ENCODE data around the gene SLC48A1.

SLC48A1 gene

GRCh38 chr12:47740606-47741339 is 32.3 kb upstream of the SLC48A1 start:
- no peak overlapping the region for H3K27ac ChIP-seq (replicated peaks)
- TF ChIP-seq SPI1 (IDR thresholded peaks at IDR 0.05; ENCODE audit: borderline replicate concordance, low read depth) (no peak), POLR2AphosphoS5 (IDR thresholded peaks at IDR 0.05; ENCODE audit: low read depth) (no peak), GABPA (IDR thresholded peaks at IDR 0.05; ENCODE audit: low read depth) (no peak)
- TF ChIP-seq, protein P1, sequence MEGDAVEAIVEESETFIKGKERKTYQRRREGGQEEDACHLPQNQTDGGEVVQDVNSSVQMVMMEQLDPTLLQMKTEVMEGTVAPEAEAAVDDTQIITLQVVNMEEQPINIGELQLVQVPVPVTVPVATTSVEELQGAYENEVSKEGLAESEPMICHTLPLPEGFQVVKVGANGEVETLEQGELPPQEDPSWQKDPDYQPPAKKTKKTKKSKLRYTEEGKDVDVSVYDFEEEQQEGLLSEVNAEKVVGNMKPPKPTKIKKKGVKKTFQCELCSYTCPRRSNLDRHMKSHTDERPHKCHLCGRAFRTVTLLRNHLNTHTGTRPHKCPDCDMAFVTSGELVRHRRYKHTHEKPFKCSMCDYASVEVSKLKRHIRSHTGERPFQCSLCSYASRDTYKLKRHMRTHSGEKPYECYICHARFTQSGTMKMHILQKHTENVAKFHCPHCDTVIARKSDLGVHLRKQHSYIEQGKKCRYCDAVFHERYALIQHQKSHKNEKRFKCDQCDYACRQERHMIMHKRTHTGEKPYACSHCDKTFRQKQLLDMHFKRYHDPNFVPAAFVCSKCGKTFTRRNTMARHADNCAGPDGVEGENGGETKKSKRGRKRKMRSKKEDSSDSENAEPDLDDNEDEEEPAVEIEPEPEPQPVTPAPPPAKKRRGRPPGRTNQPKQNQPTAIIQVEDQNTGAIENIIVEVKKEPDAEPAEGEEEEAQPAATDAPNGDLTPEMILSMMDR (IDR thresholded peaks at IDR 0.05; ENCODE audit: insufficient read depth, low read length) = no peak
- TF ChIP-seq, protein P2, sequence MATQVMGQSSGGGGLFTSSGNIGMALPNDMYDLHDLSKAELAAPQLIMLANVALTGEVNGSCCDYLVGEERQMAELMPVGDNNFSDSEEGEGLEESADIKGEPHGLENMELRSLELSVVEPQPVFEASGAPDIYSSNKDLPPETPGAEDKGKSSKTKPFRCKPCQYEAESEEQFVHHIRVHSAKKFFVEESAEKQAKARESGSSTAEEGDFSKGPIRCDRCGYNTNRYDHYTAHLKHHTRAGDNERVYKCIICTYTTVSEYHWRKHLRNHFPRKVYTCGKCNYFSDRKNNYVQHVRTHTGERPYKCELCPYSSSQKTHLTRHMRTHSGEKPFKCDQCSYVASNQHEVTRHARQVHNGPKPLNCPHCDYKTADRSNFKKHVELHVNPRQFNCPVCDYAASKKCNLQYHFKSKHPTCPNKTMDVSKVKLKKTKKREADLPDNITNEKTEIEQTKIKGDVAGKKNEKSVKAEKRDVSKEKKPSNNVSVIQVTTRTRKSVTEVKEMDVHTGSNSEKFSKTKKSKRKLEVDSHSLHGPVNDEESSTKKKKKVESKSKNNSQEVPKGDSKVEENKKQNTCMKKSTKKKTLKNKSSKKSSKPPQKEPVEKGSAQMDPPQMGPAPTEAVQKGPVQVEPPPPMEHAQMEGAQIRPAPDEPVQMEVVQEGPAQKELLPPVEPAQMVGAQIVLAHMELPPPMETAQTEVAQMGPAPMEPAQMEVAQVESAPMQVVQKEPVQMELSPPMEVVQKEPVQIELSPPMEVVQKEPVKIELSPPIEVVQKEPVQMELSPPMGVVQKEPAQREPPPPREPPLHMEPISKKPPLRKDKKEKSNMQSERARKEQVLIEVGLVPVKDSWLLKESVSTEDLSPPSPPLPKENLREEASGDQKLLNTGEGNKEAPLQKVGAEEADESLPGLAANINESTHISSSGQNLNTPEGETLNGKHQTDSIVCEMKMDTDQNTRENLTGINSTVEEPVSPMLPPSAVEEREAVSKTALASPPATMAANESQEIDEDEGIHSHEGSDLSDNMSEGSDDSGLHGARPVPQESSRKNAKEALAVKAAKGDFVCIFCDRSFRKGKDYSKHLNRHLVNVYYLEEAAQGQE (IDR thresholded peaks at IDR 0.05; ENCODE audit: insufficient replicate concordance, low read depth) = no peak
- no peak overlapping the region for H3K4me3 ChIP-seq (replicated peaks; ENCODE audit: insufficient read depth, low read length)
- H3K27me3 ChIP-seq (ENCODE audit: insufficient read depth, poor library complexity, severe bottlenecking) = no peaks in the 10 kb centered on the region
- DNase-seq (ENCODE audit: low read depth in 1 of 2, low spot score in 1 of 2) = no peak

GRCh38 chr12:47741340-47741703 is 31.7 kb upstream of the SLC48A1 start:
- peak; percentile 36; the same call in 1 of the 2 replicates for TF ChIP-seq SPI1 (IDR thresholded peaks at IDR 0.05; ENCODE audit: borderline replicate concordance, low read depth)
- TF ChIP-seq, protein P1 (IDR thresholded peaks at IDR 0.05; ENCODE audit: insufficient read depth, low read length) = no peak
- TF ChIP-seq, protein P2 (IDR thresholded peaks at IDR 0.05; ENCODE audit: insufficient replicate concordance, low read depth) = no peak
- peak; percentile 94 for TF ChIP-seq POLR2AphosphoS5 (IDR thresholded peaks at IDR 0.05; ENCODE audit: low read depth)
- TF ChIP-seq GABPA (IDR thresholded peaks at IDR 0.05; ENCODE audit: low read depth) = no peak
- DNase-seq (ENCODE audit: low read depth in 1 of 2, low spot score in 1 of 2) = peak; percentile 86 to 96
- Histone ChIP-seq H3K4me3 (replicated peaks; ENCODE audit: insufficient read depth, low read length) (no peak overlapping the region), H3K27me3 (ENCODE audit: insufficient read depth, poor library complexity, severe bottlenecking) (no peaks in the 10 kb centered on the region), H3K27ac (replicated peaks) (no peak overlapping the region)

- DNase-seq (ENCODE audit: low read depth in 1 of 2, low spot score in 1 of 2) = peak; percentile 45 to 62
These were observed 30.7 kb upstream of the SLC48A1 start for GRCh38 chr12:47742253-47742825.

More at GRCh38 chr12:47742253-47742825, 30.7 kb upstream of the SLC48A1 start:
- TF ChIP-seq, protein P1 (IDR thresholded peaks at IDR 0.05; ENCODE audit: insufficient read depth, low read length) = peak; percentile 100
- no peak for TF ChIP-seq SPI1 (IDR thresholded peaks at IDR 0.05; ENCODE audit: borderline replicate concordance, low read depth)
- TF ChIP-seq POLR2AphosphoS5 (IDR thresholded peaks at IDR 0.05; ENCODE audit: low read depth) = no peak
- TF ChIP-seq GABPA (IDR thresholded peaks at IDR 0.05; ENCODE audit: low read depth) = no peak
- Histone ChIP-seq H3K4me3 (replicated peaks; ENCODE audit: insufficient read depth, low read length) (no peak overlapping the region), H3K27me3 (ENCODE audit: insufficient read depth, poor library complexity, severe bottlenecking) (no peaks in the 10 kb centered on the region), H3K27ac (replicated peaks) (no peak overlapping the region)
